PC-9 (cell line): ENCODE measurements around the gene FRMD8.

ENCODE experiments used
- EZH2 ChIP-seq: fragments of 200-600 bp; sonication (generic); IDR thresholded peaks from 2 replicates; pipeline ENCODE4 v1.8.0; 2017; ENCODE audit warnings: antibody characterized with exemption, low read depth
- TF ChIP-seq, protein P1 (sequence below): fragments of 200-600 bp; sonication (generic); conservative IDR thresholded peaks from 2 replicates; pipeline ENCODE4 v1.6.1; 2017; ENCODE audit warnings: mixed run types, antibody characterized with exemption, mild to moderate bottlenecking, moderate library complexity

GRCh38 chr11:65399845-65400244 lies 13.4 kb downstream of the FRMD8 start:
- TF ChIP-seq, protein P1, sequence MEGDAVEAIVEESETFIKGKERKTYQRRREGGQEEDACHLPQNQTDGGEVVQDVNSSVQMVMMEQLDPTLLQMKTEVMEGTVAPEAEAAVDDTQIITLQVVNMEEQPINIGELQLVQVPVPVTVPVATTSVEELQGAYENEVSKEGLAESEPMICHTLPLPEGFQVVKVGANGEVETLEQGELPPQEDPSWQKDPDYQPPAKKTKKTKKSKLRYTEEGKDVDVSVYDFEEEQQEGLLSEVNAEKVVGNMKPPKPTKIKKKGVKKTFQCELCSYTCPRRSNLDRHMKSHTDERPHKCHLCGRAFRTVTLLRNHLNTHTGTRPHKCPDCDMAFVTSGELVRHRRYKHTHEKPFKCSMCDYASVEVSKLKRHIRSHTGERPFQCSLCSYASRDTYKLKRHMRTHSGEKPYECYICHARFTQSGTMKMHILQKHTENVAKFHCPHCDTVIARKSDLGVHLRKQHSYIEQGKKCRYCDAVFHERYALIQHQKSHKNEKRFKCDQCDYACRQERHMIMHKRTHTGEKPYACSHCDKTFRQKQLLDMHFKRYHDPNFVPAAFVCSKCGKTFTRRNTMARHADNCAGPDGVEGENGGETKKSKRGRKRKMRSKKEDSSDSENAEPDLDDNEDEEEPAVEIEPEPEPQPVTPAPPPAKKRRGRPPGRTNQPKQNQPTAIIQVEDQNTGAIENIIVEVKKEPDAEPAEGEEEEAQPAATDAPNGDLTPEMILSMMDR: no peak
- no peak for TF ChIP-seq EZH2
